ENCODE measurements around the gene CTNNBIP1.

DNA sequence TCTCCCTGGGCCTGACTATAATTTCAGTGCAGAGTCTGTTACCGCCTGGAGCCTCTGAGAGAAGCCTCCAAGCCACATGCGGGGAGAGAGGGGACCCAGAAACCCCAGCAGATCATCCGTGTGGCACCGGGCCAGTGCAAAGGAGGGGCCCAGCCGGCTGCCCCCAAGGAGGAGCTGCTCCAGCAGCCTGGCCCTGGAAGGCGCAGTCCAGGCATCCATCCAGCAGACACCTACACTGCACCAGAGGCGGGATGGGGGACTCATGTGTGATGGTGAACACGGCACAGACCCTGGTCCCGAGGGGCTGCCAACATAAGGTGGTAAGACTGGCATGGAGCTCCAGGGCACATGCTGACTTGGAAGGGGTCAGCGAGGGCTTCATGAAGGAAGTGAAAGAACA, 46.7 kb downstream of the CTNNBIP1 start:
- TF ChIP-seq YY1 (IDR thresholded peaks at IDR 0.05; ENCODE audit: insufficient read depth, insufficient read length) (no peak), SUZ12 (IDR thresholded peaks at IDR 0.05; ENCODE audit: extremely low read depth, insufficient read depth, insufficient read length) (no peak), ZNF274 (IDR thresholded peaks at IDR 0.05; ENCODE audit: low read depth, low read length) (no peak)
